NCI-H1092 (cell line): ENCODE data around the gene MYO18B.
A peak's percentile ranks its signal among the peaks of the same experiment; 100 is the strongest.
"Not testable (repeated sequence)": the region's sequence is repeated elsewhere in the genome, so short reads cannot be mapped to it uniquely, and the experiment has no call there.

Experiments used
- DNase-seq: peaks from one replicate; lab custom pipeline; 2025; lab: John Stamatoyannopoulos, UW

Gene MYO18B

GRCh38 chr22:25942856-25943411 lies 200.9 kb downstream of the MYO18B start:
- peak; percentile 96 for DNase-seq

- DNase-seq, result no peak
These were observed 208.1 kb downstream of the MYO18B start for GRCh38 chr22:25950111-25950510.

GRCh38 chr22:25953276-25953675 lies 211.3 kb downstream of the MYO18B start:
- DNase-seq, result no peak

- peak; percentile 54 for DNase-seq
These were observed 211.9 kb downstream of the MYO18B start for GRCh38 chr22:25953919-25954318.

GRCh38 chr22:25955323-25955722 lies 213.3 kb downstream of the MYO18B start:
- no peak for DNase-seq

- DNase-seq, result no peak
These were observed 214.8 kb downstream of the MYO18B start for GRCh38 chr22:25956801-25957200.

GRCh38 chr22:25959818-25960774 lies 218.1 kb downstream of the MYO18B start:
- no peak for DNase-seq

GRCh38 chr22:25961699-25962098 lies 219.7 kb downstream of the MYO18B start:
- DNase-seq, result no peak

GRCh38 chr22:25962711-25963110 lies 220.7 kb downstream of the MYO18B start:
- DNase-seq, result no peak

- no peak for DNase-seq
These were observed 223.2 kb downstream of the MYO18B start for GRCh38 chr22:25964961-25965730.

- peak; percentile 11 for DNase-seq
These were observed 224.5 kb downstream of the MYO18B start for GRCh38 chr22:25966448-25966913.

GRCh38 chr22:25969286-25969685 lies 227.3 kb downstream of the MYO18B start:
- DNase-seq, result no peak

- no peak for DNase-seq
These were observed 227.9 kb downstream of the MYO18B start for GRCh38 chr22:25969901-25970300.

GRCh38 chr22:25970374-25970911 lies 228.5 kb downstream of the MYO18B start:
- peak; percentile 73 for DNase-seq

GRCh38 chr22:25970999-25971811 lies 229.2 kb downstream of the MYO18B start:
- no peak for DNase-seq

- no peak for DNase-seq
These were observed 230.4 kb downstream of the MYO18B start for GRCh38 chr22:25972397-25972796.

- no peak for DNase-seq
These were observed 234.4 kb downstream of the MYO18B start for GRCh38 chr22:25976356-25976755.

GRCh38 chr22:25979968-25980367 lies 238.0 kb downstream of the MYO18B start:
- DNase-seq, result no peak

GRCh38 chr22:25984911-25985310 lies 242.9 kb downstream of the MYO18B start:
- DNase-seq, result not testable (repeated sequence)

GRCh38 chr22:25987948-25988347 lies 246.0 kb downstream of the MYO18B start:
- no peak for DNase-seq

GRCh38 chr22:25990940-25991339 lies 249.0 kb downstream of the MYO18B start:
- no peak for DNase-seq
